Activated CD4-positive, alpha-beta T cell treated with anti-CD3 and anti-CD28 coated beads, Interleukin-10, Interleukin-2, amounts not matched to agents 100 ng/mL and 50 ng/mL, durations not matched to agents 16 hours and 8 hours (primary cell): ENCODE results near the gene SPINK1.
A peak's percentile ranks its signal among the peaks of the same experiment; 100 is the strongest.
"Not testable (repeated sequence)": the region's sequence is repeated elsewhere in the genome, so short reads cannot be mapped to it uniquely, and the experiment has no call there.

Experiments
- DNase-seq: peaks from one replicate; pipeline ENCODE4 v3.0.0-alpha.2; 2020

Gene SPINK1

GRCh38 chr5:147854331-147854730 is 22.9 kb upstream of the SPINK1 start:
- DNase-seq: no peak

- no peak for DNase-seq
Measured at GRCh38 chr5:147853372-147853987, 22.0 kb upstream of the SPINK1 start.

- no peak for DNase-seq
Measured at GRCh38 chr5:147852365-147852764, 20.9 kb upstream of the SPINK1 start.

DNA sequence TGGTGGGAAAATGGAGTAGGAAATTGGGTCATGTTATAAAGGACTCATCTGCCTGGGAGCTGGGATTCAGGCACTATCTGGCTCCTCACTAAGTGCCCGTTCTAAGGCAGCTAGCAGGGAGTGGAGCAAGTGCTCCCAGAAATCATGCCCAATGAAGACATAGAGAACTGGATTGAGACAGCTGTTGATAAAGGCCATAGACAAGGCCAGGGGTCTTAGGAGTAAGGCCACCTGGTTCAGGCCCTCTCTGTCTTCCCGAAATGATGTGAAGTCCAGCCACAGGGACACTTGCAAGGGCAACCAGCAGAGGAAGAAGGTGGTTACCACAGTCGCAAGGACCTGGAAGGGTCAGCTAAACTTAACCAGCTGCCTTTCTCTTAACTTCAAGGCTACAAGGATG is 20.1 kb upstream of the SPINK1 start:
- no peak for DNase-seq

DNA sequence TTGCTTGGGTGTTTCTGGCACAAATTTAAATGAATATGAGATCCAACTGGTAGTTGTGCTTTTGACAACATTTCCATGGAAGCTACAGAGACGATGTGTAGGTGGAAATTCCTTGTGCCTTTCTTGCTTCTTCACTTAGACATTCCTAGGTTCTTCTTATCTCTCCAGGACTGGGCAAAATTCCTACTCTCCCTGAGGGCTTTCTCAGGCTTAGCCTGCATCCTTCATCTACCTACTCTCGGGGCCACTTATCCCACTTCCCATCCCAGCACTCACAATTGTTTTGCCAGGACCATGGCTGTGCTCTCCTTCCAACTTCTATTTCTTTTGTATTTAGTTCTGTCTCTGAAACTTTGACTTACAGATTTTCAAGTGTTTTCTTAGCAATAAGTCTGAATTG is 17.8 kb upstream of the SPINK1 start:
- DNase-seq: no peak

DNA sequence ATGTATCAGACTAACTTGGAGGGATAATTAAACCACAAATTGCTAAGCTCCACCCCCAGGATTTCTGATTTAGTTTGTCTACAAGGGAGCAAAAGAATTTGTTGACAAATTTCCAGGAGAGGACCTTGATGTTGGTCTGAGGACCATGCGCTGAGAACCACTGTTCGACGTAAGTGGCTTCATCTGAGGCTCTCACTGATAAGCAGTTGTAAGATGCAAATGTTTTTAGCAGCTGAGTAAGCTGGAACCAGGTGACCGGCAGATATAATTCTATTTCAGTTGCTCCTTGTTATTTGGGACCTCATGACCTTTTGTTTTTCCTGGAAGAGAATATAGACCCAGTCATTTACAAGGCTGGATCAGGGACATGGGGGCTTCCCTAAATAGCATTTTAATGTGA is 14.1 kb upstream of the SPINK1 start:
- no peak for DNase-seq

DNA sequence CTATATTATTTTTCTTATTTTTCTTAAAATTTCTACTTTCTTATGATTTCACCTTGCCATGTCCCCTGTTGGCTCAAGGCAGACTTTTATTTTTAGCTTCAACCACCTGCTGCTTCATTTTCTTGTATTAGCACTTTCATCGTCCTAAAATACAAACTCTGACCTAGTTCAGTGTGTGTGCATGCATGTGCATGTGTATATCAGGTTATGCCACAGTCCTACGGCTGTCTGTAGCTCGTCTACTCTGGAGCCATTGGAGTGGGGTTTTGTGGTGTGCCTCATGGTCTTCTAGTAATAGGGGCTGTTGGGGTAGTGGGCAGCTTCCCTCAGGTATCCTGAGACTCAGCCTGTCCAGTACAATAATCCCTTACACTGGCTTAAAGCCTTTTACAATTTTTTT is 13.4 kb upstream of the SPINK1 start:
- DNase-seq: no peak

- no peak for DNase-seq
Measured at GRCh38 chr5:147842869-147843268, 11.4 kb upstream of the SPINK1 start.

- no peak for DNase-seq
Measured at GRCh38 chr5:147836439-147836838, 5.0 kb upstream of the SPINK1 start.

DNA sequence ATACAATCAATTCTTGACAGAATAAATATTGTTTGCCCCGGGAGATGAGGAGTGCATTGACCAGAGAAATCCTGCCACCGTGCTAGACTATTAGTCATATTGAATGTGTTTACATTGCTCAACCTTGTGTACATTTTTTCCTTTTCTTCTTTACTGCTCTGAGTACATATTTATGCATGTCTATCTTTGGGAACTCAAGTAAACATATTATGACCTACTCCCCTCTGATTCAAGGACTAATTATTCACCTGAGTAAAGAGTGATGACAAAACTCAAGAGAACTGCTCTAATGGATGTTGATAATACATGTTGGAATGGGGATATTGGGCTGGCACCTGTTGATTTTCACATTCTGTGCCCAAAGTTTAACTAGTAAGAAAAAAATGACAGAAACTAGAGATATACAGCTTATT is 3.9 kb upstream of the SPINK1 start:
- DNase-seq: no peak

- DNase-seq: no peak
Measured at GRCh38 chr5:147832541-147832940, 1.1 kb upstream of the SPINK1 start.

- no peak for DNase-seq
Measured at GRCh38 chr5:147830035-147830434, 1.4 kb downstream of the SPINK1 start.

GRCh38 chr5:147827017-147827416 is 4.5 kb downstream of the SPINK1 start:
- not testable (repeated sequence) for DNase-seq

GRCh38 chr5:147826361-147826760 is 5.1 kb downstream of the SPINK1 start:
- DNase-seq: no peak

GRCh38 chr5:147822686-147823491 is 8.6 kb downstream of the SPINK1 start:
- peak; percentile 64 for DNase-seq

DNA sequence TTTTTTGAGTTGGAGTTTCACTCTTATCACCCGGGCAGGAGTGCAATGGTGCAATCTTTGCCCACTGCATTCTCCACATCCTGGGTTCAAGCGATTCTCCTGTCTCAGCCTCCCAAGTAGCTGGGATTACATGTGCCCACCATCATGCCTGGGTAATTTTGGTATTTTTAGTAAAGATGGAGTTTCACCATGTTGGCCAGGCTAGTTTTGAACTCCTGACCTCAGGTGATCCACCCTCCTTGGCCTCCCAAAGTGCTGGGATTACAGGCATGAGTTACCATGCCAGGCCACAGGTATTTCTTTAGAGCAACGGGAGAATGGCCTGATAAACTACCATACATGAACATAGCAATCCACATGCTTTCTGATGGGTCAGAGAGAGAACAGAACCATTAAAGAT is 9.2 kb downstream of the SPINK1 start:
- not testable (repeated sequence) for DNase-seq

- DNase-seq: no peak
Measured at GRCh38 chr5:147821766-147822165, 9.7 kb downstream of the SPINK1 start.

DNA sequence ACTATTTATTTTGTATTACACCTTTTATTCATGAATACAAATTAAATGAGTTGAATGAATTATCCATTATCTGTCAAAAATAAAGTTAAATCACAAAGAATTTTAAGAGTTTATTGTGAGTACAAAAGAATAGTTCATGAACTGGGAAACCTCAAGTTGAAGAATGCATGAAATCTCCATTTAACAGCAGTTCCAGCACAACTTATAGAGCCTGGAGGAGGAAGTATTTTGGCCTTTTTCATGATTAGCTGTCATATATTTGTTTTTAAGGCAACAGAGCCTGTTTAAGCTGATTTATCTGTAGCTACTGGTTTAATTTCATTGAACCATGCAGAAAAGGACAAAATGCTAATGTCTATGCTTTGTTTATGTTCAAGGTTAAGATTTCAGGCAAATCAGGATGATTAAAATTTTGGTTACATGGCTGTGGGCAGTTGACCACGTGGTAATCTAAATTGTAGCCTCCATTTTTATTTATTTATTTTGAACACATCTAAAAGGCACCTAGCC is 12.2 kb downstream of the SPINK1 start:
- DNase-seq: no peak

- DNase-seq: no peak
Measured at GRCh38 chr5:147818290-147818689, 13.2 kb downstream of the SPINK1 start.

- DNase-seq: no peak
Measured at GRCh38 chr5:147813696-147814095, 17.8 kb downstream of the SPINK1 start.

DNA sequence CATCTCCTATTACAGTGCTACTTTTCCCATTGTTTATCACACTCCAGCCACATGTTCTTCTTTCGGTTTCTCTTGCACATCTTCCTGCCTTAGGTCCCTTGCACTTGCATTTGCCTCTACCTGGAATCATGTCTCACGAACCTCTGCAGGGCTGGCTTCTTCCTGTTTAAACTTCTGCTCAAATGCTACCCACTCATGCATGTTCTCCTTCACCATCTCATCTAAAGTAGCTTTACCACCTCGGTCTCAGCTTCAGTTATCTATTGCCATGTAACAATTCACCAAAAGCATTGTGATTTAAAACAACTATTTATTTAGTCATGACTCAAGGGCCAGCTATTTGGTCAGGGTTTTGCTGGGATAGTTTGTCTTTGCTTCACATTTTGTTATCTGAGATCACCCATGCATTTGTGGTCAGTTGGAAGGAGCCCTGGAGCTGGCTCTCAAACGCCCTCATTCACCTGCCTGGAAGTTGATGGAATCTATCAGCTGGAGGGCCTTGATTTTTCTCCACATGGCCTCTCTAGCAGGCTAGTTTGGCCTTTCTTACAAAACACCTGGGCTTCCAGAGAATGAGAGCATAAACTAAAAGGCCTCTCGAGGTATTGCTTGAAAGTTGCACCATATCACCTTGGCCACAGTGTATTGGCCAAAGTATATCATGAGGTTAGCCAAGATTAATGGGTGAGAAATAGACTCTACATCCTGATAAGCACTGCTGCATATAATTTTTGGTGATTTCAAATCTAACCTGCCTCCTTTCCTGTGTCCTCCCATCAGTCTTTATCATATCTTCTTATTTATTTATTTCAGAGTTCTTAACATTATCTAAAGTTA is 21.4 kb downstream of the SPINK1 start:
- no peak for DNase-seq

- peak; percentile 16 for DNase-seq
Measured at GRCh38 chr5:147805030-147805454, 26.4 kb downstream of the SPINK1 start.

- DNase-seq: no peak
Measured at GRCh38 chr5:147804334-147804733, 27.1 kb downstream of the SPINK1 start.
